Activated T-cell treated with anti-CD3 and anti-CD28 coated beads for 24 hours (primary cell): ENCODE results near the gene BCLAF1.

ENCODE experiments used
- DNase-seq: peaks from one replicate; pipeline ENCODE4 v3.0.0-alpha.2; 2020; ENCODE audit warnings: low read depth

Gene BCLAF1, protein sequence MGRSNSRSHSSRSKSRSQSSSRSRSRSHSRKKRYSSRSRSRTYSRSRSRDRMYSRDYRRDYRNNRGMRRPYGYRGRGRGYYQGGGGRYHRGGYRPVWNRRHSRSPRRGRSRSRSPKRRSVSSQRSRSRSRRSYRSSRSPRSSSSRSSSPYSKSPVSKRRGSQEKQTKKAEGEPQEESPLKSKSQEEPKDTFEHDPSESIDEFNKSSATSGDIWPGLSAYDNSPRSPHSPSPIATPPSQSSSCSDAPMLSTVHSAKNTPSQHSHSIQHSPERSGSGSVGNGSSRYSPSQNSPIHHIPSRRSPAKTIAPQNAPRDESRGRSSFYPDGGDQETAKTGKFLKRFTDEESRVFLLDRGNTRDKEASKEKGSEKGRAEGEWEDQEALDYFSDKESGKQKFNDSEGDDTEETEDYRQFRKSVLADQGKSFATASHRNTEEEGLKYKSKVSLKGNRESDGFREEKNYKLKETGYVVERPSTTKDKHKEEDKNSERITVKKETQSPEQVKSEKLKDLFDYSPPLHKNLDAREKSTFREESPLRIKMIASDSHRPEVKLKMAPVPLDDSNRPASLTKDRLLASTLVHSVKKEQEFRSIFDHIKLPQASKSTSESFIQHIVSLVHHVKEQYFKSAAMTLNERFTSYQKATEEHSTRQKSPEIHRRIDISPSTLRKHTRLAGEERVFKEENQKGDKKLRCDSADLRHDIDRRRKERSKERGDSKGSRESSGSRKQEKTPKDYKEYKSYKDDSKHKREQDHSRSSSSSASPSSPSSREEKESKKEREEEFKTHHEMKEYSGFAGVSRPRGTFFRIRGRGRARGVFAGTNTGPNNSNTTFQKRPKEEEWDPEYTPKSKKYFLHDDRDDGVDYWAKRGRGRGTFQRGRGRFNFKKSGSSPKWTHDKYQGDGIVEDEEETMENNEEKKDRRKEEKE

DNA sequence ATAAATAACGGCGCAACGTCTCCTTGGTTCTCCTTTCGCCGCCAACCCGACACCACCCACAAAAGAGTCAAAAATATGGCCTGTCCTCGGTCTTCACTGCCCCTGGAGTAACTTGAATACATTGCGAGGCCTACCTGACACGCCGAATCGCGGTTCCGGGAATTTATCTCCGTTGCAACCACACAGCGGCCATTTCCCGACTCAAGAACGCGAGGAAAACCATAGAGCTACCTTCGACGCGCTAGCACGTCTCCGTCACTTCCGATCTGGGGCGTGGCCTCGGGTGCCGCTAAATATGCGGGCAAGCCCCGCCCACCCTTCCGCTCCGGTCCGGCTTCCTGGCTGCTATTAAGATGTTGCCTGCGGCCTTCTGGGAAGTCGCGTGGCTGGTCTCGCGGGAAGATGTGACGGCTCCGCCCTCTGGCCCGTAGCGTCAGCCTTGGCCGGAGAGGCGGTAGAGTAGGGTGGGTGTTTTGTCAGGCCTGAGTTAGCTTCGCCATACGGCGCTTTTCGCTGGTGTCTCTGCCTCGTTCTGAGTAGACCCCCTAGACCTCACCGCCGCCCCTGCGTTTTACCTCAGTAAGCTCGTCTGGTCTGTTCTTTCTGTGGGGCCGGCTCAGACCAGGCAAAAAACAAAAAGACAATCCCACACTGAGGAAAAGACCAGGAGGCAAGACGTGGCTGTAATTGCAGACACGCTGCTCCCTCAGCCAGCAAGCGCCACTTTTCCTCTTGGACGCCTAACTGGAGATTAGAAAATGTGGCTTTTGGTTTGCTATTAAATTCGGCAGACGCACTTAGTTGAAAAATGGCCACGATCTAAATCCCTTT lies at the start of gene BCLAF1:
Gene BCLAF1 (minus strand): TSS at position 268 of the 831 bp plus-strand sequence. CDS start 9,980 bp downstream, outside the sequence.
- DNase-seq: peak; percentile 99

DNA sequence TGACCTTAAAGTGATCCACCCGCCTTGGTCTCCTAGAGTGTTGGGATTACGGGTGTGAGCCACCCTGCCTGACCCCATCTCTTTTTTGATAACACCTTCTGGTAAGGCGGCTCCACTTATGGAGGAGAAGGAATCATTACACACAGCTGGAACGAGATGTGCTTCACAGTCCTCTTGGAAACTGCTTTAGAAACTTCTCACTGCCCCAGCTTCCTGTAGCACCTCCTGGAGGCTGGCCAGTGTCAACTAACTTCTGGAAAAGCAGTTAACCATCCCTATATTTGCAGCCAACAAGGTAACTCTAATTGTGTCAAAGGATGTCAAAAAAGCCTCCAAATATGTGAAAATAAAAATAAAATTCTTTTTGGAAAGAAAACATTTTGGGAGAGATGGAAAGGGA lies 48.8 kb upstream of the BCLAF1 start:
- no peak for DNase-seq

DNA sequence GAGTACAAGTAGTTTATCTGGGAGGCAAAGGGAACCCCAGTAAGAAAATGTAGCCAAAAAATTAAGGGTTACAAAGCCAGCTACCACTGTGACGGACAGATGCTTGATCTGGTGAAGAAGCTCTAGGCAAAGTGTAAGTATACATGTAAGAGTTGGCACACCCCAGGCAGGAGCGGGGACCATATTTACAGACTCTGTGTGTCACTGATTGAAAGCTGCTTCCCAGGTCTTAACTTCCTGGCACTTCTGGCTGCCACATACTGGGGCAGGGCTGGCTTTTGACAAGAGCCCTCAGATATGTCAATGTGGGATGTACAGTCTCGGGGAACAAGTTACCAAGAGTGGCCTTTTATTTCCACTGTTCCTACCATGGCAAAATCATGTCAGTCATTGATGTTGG lies 48.0 kb upstream of the BCLAF1 start:
- DNase-seq: no peak

DNA sequence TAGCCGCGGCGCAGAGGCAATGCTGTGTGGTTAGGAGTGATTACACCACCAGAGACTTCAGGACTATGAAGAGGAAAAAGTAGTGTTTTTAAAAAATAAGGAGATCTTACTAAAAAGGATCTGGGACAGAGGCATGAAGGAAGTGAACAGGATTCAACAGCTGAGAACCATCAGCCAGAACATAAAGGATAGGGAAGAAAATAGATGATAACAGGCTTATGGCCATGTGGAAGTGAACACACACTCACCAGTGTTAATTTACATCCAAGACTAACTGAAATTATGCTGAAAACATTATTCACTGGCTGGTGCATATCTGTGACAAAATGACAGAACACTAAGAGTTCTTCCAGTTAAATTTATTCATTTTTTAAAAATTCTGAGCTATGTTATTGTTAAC lies 47.5 kb upstream of the BCLAF1 start:
- no peak for DNase-seq

DNA sequence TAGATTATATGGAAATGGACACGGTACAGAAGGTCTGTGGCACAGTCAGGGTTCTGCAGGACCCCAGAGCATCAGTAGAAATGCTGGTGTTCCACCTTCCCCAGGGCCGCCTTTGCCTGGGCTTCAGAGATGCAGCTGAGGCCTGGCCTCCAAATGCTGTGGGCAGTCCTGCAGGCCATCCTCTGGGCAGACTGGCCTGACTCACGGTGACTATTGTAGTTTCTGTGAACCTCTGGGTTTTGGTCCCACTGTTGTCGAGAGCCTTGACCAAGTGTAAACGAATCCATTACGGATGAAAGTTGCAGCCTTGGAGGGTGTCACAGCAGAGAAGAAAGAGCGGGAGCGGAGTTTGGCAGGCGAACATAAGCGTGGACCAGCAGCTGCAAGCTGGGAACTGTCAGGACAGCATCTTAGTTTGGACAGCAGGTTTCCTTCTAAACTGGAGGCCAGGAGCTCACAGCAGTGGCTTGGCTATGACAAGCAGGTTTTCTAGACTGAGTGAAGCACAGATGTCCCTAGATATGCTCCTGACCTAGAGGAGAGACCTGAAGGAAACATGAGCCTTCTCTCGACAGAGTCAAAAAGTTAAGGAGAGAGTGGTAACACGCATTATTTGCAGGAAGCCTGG lies 46.2 kb upstream of the BCLAF1 start:
- no peak for DNase-seq

DNA sequence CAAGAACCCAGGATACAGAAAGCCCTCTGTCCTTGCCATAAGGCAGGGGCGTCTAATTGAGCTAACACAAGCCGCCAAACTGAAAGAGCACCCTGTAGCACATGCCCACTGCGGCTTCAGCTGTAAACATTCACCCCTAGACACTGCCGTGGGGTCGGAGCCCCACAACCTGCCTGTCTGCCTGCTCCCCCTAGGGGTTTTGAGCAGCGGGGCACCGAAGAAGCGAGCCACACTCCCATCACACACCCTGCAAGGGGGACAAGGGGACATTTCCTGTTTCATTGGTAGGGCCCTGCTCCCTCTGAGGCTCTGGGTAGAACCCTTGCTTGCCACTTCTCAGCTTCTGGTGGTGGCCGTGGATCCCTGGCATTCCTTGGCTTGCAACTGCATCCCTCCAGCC lies 45.2 kb upstream of the BCLAF1 start:
- no peak for DNase-seq

DNA sequence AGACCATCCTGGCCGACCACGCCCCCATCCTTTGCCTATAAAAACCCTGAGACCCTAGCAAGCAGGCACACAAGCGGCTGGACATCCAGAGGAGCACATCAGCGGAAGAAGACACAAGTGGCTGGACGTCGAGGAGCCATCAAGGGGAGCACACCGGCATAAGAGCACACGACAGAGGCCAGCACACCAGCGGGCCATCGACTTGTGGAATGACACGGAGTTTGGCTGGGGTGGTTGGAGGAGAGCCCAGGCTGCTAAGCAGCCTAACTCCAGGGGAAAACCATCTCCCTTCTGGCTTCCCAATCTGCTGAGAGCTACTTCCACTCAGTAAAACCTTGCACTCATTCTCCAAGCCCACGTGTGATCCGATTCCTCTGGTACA lies 44.8 kb upstream of the BCLAF1 start:
- no peak for DNase-seq

DNA sequence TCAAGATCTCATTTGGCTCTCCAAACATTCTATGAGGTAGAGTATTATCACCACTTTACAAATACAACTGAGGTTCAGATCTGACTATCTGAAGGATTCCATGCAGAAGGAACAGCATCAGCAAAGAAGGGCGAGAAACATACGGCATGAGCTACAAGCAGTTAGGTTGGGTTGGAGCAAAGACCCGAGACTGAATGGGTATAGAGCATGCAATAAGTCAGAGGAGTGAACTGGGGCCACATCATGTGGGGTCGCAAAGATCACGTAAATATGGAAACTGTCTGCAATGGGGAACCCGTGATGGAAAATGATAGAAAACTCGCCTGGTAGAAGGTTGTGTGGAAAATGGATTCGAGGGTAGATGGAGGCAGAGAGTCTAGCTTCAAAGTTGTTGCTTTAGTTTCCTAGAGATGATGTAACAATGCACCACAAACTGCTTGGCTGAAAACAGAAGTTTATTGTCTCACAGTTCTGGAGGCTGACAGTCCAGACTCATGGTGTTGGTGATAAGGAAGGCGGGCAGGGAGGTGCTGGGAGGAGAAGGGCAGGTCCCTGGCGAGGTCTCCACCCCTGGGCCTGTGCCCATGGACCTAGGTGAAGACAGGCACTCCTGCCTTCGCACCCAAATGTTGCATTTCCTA lies 44.3 kb upstream of the BCLAF1 start:
- no peak for DNase-seq

DNA sequence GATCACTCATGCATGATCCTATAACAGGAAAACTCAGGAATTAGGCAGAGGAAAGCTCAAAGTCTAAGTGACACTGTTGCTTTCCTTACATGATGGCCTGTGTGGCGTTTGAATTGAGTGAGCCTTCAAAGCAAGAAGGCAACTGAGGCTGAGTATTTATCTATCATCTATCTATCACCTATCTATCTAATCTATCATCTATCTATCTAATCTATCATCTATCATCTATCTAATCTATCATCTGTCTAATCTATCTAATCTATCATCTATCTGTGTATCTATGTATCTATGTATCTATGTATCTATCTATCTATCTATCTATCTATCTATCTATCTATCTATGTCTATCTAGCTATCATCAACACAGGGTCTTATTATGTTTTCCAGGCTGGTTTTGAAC lies 41.8 kb upstream of the BCLAF1 start:
- no peak for DNase-seq

DNA sequence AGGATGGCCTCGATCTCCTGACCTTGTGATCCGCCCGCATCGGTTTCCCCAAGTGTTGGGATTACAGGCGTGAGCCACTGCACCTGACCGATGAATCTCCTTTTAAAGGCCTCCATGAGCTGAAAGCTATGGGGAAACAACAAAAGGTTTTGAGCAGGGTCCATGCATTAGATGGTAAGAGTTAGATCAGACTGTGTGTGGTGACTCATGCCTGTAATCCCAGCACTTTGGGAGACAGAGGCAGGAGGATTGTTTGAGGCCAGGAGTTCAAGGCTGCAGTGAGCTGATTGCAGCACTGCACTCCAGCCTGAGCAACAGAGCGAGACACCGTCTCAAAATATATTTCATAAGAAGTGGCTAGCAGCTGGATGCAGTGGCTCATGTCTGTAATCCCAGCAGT lies 41.0 kb upstream of the BCLAF1 start:
- no peak for DNase-seq

DNA sequence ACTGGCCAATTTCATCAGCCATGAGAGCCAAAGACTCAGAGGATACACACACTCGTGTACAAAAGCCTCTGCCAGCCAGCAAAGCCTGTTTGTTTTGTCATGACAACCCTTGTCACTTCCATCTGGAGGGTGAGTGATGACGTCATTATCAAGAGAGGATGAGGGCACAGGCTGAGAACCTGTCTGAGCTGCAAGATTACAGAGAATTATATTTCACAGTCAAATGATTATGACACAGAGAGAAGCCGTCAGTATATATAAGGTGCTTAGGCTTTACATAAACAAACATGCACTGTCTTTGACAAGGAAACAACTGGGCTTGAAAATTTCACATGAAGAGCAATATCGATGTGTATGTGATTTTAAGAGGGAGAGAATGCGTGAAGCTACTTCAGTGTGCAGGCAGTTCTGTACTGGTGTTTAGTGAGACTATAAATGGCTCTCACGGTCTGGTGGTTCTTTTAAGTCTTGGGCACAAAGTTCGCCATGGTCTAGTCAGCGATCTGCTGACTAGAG lies 36.5 kb upstream of the BCLAF1 start:
- DNase-seq: no peak

DNA sequence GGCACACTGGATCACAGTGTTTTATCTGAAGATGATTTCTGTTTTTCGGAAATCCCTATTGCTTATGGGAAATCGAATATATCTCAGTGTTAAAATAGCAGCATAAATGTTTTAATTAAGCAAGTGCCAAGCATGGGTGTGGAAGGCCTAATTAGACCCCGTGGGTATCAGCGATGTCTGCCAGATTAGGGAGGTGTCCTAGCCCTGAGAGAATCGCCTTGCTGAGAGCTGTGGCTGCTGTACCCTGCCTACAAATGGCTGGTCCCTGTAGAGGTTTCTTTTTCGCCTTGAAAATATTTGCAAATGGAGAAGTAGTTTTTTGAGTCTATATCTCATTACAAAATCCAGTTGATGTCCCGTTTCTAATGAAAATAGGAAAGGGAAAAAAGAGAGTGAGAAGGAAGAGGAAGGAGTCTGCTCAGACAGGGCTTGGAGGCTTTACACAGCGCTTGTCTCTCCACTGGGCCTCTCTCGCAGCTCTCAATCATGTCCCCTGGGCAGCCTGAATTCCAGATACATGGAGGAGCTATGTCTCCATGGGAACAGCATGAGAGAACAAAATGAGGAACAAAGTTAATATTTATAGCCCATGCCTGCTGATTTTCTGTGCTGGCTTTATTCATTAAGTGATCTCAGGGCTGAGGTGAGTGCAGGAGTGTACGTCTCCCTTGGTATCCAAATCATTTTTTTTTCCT lies 35.2 kb upstream of the BCLAF1 start:
- no peak for DNase-seq

DNA sequence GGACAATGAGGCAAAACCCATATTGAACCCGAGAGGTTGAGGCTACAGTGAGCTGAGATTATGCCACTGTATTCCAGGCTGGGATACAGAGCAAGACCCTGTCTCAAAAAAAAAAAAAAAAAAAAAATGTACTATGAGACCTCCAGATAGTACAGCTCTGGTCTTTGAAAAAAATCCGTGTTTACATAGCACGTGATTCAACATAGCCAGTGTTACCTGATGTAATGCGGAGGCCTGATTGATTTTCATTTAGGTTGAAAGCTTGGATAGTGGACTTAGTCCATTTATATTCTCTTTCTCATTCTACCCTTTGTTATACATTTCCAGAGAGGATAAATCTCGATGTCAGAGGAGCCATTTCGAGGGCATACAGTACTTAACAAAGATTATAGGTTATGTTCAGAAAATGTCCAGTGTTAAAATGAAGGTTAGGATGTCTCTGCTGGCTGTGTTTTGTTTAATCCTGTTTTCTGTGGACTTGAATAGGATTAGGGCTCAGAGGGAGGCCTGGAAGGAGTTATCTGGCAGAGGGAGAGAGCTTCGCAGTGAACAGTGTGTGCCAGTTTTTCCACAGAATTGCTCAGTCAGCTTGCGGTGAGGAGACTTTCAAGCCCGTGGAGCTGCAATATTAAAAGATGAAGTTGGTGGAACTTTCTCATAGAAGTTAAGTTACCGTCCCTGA lies 33.9 kb upstream of the BCLAF1 start:
- no peak for DNase-seq

DNA sequence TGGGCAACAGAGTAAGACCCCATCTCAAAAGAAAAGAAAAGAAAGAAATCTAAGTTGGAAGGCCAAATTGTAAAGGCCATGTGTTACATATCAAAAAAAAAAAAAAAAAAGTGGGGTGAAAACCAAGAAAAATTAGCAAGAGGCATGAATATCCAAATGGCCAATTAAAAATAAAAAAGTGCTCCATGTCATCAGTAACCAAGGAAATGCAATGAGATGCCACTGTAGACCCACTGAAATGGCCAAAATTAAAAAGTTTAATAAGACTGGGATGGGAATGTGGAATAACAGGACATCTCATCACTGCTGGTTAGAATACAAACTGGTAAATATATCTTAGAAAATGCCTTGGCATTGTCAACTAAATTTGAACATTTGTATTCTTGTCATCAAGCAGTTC lies 30.1 kb upstream of the BCLAF1 start:
- no peak for DNase-seq

DNA sequence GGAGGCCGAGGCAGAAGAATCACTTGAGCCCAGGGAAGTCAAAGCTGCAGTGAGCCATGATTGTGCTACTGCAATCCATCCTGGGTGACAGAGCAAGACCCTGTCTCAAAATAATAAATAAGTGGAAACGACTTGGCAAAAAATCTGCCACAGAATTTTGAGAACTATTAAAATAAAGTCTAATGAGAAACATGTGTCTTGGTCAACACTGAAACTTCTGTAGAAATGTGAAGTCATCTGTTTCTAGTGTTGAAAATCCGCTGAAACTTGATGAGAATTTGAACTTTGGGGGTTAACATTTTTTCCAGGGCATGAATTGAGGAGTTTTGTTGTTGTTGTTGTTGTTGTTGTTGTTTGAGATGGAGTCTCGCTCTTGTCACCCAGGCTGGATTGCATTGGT lies 29.0 kb upstream of the BCLAF1 start:
- no peak for DNase-seq

DNA sequence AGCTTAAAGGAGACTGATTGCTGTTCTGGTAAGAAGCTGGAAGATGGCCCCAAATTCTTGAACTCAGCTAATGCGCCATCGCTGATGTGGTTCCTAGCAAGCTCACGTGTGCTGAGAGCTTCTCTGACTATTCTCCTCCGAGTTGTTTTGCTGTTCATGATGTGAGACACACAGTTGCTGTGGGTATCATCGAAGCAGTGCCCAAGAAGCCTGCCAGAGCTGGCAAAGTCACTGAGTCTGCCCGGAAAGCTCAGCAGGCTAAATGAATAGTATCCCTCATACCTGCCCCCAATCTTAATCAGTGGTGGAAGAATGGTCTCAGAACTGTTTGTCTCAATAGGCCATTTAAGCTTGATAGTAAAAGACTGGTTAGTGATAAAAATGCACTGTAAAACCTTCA lies 28.3 kb upstream of the BCLAF1 start:
- DNase-seq: no peak

DNA sequence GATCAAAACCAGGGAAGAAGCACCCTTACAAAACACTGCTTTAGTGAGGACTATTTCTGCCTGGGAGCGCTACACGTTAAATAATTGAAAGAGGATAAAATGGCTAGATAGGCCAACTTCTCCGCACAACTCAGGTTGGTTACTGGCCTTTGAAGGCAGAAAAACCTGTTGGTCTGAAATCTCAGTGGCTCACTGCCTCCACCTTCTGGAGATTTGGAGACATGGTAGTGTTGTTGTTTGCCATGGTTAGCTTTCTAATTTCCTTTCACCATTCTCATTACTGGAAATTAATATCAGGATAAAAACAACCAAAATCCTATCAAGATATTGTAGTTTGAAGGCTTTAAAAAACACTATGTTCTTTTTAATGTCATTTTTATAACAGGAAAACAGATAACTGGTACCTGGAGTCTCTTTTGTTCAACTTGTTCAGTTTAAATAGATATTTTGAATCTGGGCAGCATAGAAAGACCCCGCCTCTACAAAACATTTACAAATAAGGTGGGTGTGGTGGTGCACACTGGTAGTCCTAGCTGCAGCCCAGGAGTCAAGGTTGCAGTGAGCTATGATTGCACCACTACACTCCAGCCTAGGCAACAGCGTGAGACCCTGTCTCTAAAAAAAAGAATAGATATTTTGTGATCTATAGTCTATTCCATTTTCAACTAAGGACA lies 27.5 kb upstream of the BCLAF1 start:
- DNase-seq: peak; percentile 36

DNA sequence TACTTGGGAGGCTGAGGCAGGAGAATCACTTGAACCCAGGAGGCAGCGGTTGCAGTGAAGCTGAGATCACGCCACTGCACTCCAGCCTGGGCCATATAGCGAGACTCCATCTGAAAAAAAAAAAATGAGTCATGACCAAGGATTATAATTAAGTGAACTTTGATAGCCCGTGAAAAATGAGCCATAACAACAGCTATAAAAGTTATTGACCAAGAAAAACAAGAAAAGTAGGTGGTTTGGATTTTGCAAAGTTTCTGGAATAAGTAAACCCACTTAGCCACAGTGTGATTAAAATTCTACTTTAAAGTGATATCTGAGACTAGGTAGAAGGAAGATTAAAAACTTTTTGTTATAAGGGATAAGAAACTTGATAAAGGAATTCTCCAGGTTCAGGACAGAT lies 25.9 kb upstream of the BCLAF1 start:
- DNase-seq: no peak

DNA sequence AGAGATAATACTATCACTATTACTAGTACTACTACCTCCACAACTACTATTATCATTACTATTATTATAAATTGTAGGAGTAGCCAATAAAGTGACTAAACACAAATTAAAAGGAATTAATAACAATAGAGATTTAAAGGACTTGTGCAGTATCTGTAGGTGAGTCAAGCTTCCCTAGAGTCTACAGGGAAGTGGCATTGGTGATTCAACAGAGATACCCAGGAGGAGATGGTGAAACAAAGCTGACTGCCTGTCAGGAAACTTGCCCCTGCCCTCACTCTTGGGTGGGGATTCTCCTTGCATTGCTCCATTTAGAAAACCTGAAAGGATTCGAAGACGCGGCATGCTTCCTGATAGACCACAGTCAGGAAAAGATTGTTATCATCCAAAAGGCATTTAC lies 23.3 kb upstream of the BCLAF1 start:
- no peak for DNase-seq
